WI38 (cell line): ENCODE data around the gene ADM2.

Source experiments
- H3K4me3 ChIP-seq: 2 replicates; pipeline ENCODE4 v1.5.1; 2011; ENCODE audit warnings: low read depth, mild to moderate bottlenecking, control low read depth, low read length
- TF ChIP-seq, protein P1 (sequence below): IDR thresholded peaks from 2 replicates; pipeline ENCODE4 v1.5.1; 2012; ENCODE audit warnings: low read depth, mild to moderate bottlenecking, control low read depth, low read length

Gene ADM2

DNA sequence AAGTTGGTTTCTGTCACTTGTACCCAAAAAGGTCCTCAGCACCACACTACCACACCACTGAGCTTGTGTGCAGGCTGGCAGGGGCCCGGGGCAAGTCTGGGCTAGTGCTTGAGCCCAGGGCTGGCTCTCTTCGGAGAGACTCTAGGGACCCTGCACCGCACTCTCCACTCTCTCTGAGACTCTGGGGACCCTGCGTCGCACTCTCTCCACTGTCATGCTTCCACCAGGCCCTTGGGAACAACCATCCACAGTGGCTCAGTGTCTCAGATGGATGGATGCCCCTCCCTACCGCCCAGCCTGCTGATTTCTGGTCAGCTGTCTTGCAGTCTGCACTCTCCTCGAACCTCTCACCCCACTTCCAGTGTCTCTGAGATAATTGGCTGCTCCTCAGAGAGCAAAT is 4.5 kb upstream of the ADM2 start:
- no peak overlapping the region for H3K4me3 ChIP-seq
- TF ChIP-seq, protein P1, sequence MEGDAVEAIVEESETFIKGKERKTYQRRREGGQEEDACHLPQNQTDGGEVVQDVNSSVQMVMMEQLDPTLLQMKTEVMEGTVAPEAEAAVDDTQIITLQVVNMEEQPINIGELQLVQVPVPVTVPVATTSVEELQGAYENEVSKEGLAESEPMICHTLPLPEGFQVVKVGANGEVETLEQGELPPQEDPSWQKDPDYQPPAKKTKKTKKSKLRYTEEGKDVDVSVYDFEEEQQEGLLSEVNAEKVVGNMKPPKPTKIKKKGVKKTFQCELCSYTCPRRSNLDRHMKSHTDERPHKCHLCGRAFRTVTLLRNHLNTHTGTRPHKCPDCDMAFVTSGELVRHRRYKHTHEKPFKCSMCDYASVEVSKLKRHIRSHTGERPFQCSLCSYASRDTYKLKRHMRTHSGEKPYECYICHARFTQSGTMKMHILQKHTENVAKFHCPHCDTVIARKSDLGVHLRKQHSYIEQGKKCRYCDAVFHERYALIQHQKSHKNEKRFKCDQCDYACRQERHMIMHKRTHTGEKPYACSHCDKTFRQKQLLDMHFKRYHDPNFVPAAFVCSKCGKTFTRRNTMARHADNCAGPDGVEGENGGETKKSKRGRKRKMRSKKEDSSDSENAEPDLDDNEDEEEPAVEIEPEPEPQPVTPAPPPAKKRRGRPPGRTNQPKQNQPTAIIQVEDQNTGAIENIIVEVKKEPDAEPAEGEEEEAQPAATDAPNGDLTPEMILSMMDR: no peak

DNA sequence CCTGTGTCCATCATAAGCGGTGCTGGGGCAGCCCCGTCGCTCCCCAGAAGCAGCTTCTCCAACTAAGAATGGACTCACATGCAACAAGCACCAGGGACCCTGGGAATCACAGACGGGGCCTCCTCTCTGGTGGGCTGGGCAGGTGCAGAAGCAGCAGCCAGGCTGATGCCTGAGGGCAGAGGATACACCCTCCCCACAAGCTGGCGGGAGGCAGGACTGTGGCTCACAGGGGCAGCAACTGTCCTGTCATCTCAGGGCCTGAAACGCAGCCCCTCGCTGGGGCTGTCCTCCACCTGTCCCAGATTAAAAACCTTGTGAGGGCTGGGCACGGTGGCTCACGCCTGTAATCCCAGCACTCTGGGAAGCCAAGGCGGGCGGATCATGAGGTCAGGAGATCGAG is 3.4 kb upstream of the ADM2 start:
- TF ChIP-seq, protein P1: no peak
- H3K4me3 ChIP-seq: no peak overlapping the region

- H3K4me3 ChIP-seq: no peak overlapping the region
- TF ChIP-seq, protein P1: no peak
These were observed 1.6 kb upstream of the ADM2 start for GRCh38 chr22:50479721-50480120.

- TF ChIP-seq, protein P1: no peak
These were observed 301 bp upstream of the ADM2 start for GRCh38 chr22:50481045-50481439.

DNA sequence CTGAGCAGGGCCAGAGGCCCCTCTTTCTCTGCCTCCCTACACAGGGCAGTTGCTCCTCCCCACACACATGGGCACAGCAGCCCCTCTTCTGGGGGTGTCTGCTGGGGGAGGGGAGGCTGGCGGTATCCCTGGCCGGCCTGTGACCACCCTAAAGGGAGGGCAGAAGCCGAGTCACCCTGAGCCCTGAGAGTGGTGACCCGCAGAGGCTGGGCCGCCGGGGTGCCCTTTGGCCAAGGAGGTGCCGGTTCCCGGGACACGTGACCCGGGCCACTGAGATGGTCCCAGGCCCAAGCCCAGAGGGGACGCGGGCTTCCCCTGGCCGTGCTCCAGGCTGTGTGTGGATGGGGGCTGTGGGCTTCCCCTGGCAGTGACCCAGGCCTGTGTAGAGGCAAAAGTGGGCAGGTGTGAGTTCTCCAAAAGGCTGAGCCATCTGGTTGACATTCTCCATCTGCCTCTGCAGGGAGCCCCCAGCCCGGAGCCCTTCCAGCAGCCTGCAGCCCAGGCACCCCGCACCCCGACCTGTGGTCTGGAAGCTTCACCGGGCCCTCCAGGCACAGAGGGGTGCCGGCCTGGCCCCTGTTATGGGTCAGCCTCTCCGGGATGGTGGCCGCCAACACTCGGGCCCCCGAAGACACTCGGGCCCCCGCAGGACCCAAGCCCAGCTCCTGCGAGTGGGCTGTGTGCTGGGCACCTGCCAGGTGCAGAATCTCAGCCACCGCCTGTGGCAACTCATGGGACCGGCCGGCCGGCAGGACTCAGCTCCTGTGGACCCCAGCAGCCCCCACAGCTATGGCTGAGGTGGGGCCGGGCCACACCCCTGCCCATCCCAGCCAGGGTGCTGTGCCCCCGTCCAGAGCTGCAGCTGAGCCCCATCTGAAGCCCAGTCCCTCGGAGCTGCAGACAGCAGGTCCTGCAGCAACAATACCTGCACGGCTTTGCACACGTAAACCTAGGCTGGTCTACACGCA is 1.0 kb downstream of the ADM2 start:
- TF ChIP-seq, protein P1: no peak
- H3K4me3 ChIP-seq: peak overlapping the region; percentile 64

More at GRCh38 chr22:50481045-50481439, 301 bp upstream of the ADM2 start:
- H3K4me3 ChIP-seq: peak overlapping the region; percentile 64

- TF ChIP-seq, protein P1: no peak
- H3K4me3 ChIP-seq: no peak overlapping the region
These were observed 1.8 kb downstream of the ADM2 start for GRCh38 chr22:50483106-50483505.

DNA sequence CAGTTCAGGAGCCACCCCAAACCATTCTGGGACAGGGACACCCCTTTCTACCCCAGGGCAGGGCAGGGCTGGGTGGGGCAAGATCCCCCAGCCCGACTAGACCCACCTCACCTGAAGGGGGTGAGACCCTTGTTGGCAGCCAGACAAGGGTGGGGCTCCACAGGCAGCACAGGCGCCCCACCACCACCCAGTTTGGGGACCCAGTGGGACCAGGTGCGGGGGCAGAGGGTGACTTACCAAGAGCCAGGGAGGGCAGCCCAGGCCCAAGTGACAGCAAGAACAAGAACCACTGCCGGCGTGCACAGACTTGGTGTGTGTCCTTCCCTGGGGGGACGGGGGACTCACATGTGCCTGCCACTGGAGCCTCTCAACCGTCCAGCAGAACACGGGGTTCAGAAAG is 2.2 kb downstream of the ADM2 start:
- TF ChIP-seq, protein P1: no peak
- H3K4me3 ChIP-seq: no peak overlapping the region
